CD4-positive, alpha-beta T cell treated with Interleukin-10 for 1 hour (primary cell): ENCODE results near the gene GTF2H3.
"Not testable (repeated sequence)": the region's sequence is repeated elsewhere in the genome, so short reads cannot be mapped to it uniquely, and the experiment has no call there.

Experiments used
- DNase-seq: peaks from one replicate; pipeline ENCODE4 v3.0.0-alpha.2; 2020

GTF2H3 gene

GRCh38 chr12:123633379-123634141 lies at the start of gene GTF2H3, which contains the start of gene EIF2B1:
Gene GTF2H3 (plus strand): TSS chr12:123633829. CDS start chr12:123633860, 31 bp downstream.
Gene EIF2B1 (minus strand): TSS chr12:123633686. CDS start chr12:123633557, 129 bp downstream.
- DNase-seq: peak; percentile 96

GRCh38 chr12:123591702-123592481 lies 41.7 kb upstream of the GTF2H3 start:
- no peak for DNase-seq

- DNase-seq: no peak
These were observed 37.9 kb upstream of the GTF2H3 start for GRCh38 chr12:123595729-123596128.

GRCh38 chr12:123597100-123597499 lies 36.5 kb upstream of the GTF2H3 start:
- no peak for DNase-seq

- DNase-seq: no peak
These were observed 35.1 kb upstream of the GTF2H3 start for GRCh38 chr12:123598522-123598921.

- DNase-seq: no peak
These were observed 34.3 kb upstream of the GTF2H3 start for GRCh38 chr12:123599310-123599709.

- DNase-seq: no peak
These were observed 33.9 kb upstream of the GTF2H3 start for GRCh38 chr12:123599721-123600120.

GRCh38 chr12:123601602-123602489 lies 31.8 kb upstream of the GTF2H3 start, which contains the start of gene DDX55:
Gene DDX55 (plus strand): TSS chr12:123602099. CDS start chr12:123602149, 50 bp downstream.
- peak; percentile 88 for DNase-seq

- DNase-seq: no peak
These were observed 30.9 kb upstream of the GTF2H3 start for GRCh38 chr12:123602651-123603195.

- not testable (repeated sequence) for DNase-seq
These were observed 30.1 kb upstream of the GTF2H3 start for GRCh38 chr12:123603495-123603894.

- no peak for DNase-seq
These were observed 25.9 kb upstream of the GTF2H3 start for GRCh38 chr12:123607756-123608155.

- no peak for DNase-seq
These were observed 25.4 kb upstream of the GTF2H3 start for GRCh38 chr12:123608182-123608581.

- no peak for DNase-seq
These were observed 19.5 kb upstream of the GTF2H3 start for GRCh38 chr12:123614110-123614509.

GRCh38 chr12:123614531-123614930 lies 19.1 kb upstream of the GTF2H3 start:
- no peak for DNase-seq

GRCh38 chr12:123617144-123617543 lies 16.5 kb upstream of the GTF2H3 start:
- no peak for DNase-seq

- DNase-seq: no peak
These were observed 16.0 kb upstream of the GTF2H3 start for GRCh38 chr12:123617580-123617979.

- DNase-seq: no peak
These were observed 12.5 kb upstream of the GTF2H3 start for GRCh38 chr12:123621101-123621500.

- DNase-seq: no peak
These were observed 11.8 kb upstream of the GTF2H3 start for GRCh38 chr12:123621619-123622530.

- peak; percentile 1 for DNase-seq
These were observed 523 bp downstream of the GTF2H3 start for GRCh38 chr12:123634142-123634561.

- DNase-seq: no peak
These were observed 10.3 kb downstream of the GTF2H3 start for GRCh38 chr12:123643911-123644310.

- DNase-seq: no peak
These were observed 11.8 kb downstream of the GTF2H3 start for GRCh38 chr12:123645380-123645779.
